ENCODE results near the gene MCM3AP. TPM values are rescaled to one million over a fixed set of nuclear protein-coding genes. Genes with fewer than 3 reads are reported as not detected.

The MCM3AP gene
- total RNA-seq, 1 experiment from 2014 or later: 128 TPM

GRCh38 chr21:46199436-46200373 is 85.7 kb downstream of the MCM3AP start:
- TF ChIP-seq, protein P1, sequence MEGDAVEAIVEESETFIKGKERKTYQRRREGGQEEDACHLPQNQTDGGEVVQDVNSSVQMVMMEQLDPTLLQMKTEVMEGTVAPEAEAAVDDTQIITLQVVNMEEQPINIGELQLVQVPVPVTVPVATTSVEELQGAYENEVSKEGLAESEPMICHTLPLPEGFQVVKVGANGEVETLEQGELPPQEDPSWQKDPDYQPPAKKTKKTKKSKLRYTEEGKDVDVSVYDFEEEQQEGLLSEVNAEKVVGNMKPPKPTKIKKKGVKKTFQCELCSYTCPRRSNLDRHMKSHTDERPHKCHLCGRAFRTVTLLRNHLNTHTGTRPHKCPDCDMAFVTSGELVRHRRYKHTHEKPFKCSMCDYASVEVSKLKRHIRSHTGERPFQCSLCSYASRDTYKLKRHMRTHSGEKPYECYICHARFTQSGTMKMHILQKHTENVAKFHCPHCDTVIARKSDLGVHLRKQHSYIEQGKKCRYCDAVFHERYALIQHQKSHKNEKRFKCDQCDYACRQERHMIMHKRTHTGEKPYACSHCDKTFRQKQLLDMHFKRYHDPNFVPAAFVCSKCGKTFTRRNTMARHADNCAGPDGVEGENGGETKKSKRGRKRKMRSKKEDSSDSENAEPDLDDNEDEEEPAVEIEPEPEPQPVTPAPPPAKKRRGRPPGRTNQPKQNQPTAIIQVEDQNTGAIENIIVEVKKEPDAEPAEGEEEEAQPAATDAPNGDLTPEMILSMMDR (IDR thresholded peaks at IDR 0.05; ENCODE audit: unreplicated experiment): no peak
- DNase-seq (ENCODE audit: unreplicated experiment): no peak
- Mint-ChIP-seq H3K9me3 (ENCODE audit: unreplicated experiment) (no peaks in the 10 kb centered on the region), H3K27ac (ENCODE audit: low read depth, unreplicated experiment) (no peak overlapping the region), H3K36me3 (ENCODE audit: insufficient read depth, unreplicated experiment) (peaks cover 81% of the 10 kb centered on the region), H3K27me3 (ENCODE audit: insufficient read depth, unreplicated experiment) (no peaks in the 10 kb centered on the region), H3K4me3 (ENCODE audit: unreplicated experiment) (no peak overlapping the region), H3K4me1 (ENCODE audit: insufficient read depth, unreplicated experiment) (no peaks in the 10 kb centered on the region)
- BruUV-seq (replicated peaks): no TSS peak
- intact Hi-C loops (cut with micrococcal nuclease): no loop called here
- CTCF ChIA-PET: no interaction called here
- POLR2A ChIA-PET: interaction anchor here (0.6 to 0.7 kb wide), 2 partner anchors 33 to 37 kb away, joined by 3 read pairs; no protein-coding TSS in a partner anchor

DNA sequence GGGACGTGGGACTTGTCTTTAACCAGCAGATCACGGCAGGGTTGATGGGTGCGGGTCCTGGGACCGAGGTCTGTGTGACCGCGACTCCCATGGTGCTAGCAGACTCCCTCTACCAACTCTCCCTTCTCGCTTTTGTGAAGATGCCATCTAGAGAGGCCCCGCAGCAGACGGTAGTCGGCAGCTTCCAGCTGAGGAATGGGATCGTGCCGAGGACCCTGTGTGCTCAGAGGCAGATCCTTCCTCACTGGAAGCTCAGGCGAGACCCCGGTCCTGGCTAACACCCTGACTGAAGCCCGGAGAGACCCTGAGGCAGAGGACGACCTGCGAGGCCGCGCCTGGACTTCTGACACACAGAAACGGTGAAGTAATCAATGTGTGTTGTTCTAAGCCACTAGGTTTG is 88.7 kb downstream of the MCM3AP start:
- TF ChIP-seq, protein P1 (IDR thresholded peaks at IDR 0.05; ENCODE audit: unreplicated experiment): no peak
- Mint-ChIP-seq H3K27ac (ENCODE audit: low read depth, unreplicated experiment) (no peak overlapping the region), H3K4me1 (ENCODE audit: insufficient read depth, unreplicated experiment) (no peaks in the 10 kb centered on the region), H3K36me3 (ENCODE audit: insufficient read depth, unreplicated experiment) (peaks cover 72% of the 10 kb centered on the region), H3K27me3 (ENCODE audit: insufficient read depth, unreplicated experiment) (no peaks in the 10 kb centered on the region), H3K4me3 (ENCODE audit: unreplicated experiment) (no peak overlapping the region), H3K9me3 (ENCODE audit: unreplicated experiment) (no peaks in the 10 kb centered on the region)
- intact Hi-C loops (cut with micrococcal nuclease): no loop called here
- DNase-seq (ENCODE audit: unreplicated experiment): no peak
- POLR2A ChIA-PET: interaction anchor here (1.9 kb wide), 1 partner anchor 10 kb away, joined by 4 read pairs; no protein-coding TSS in a partner anchor
- CTCF ChIA-PET: no interaction called here
- no TSS peak for BruUV-seq (replicated peaks)

DNA sequence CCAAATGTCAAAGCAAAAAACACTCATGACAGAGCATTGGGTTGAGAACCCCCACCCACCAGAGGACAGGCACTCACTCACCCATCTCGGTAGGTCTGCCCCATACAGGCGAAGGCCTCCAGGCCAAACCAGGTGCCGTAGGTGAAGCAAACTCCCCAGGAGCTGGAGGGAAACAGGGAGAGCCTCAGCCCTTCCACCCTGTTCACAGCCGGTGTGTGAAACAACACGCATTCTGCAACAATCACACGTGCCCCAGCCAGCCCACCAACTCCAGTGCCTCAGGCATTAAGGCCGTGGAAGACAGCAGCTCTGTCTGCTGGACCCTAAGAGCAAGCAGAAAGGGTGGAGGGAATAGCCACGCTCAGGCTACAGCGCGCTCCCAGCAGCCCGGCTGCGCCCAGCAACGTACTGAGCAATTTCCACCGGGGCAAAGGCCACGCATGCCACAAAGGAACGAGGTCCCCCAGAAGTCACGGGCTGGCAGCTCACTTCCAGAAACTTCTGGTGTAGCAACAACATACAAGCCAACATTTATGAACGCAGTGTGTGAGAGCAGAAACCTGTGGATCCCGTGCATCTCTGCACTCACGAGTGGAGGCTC is 89.7 kb downstream of the MCM3AP start:
- no peaks in the 10 kb centered on the region for H3K27me3 Mint-ChIP-seq (ENCODE audit: insufficient read depth, unreplicated experiment)
- no peak for DNase-seq (ENCODE audit: unreplicated experiment)
- ChIA-PET CTCF (no interaction called here), POLR2A (no interaction called here)
- no peak overlapping the region for H3K27ac Mint-ChIP-seq (ENCODE audit: low read depth, unreplicated experiment)
- TF ChIP-seq, protein P1 (IDR thresholded peaks at IDR 0.05; ENCODE audit: unreplicated experiment): no peak
- H3K9me3 Mint-ChIP-seq (ENCODE audit: unreplicated experiment): no peaks in the 10 kb centered on the region
- H3K36me3 Mint-ChIP-seq (ENCODE audit: insufficient read depth, unreplicated experiment): peaks cover 68% of the 10 kb centered on the region
- intact Hi-C loops (cut with micrococcal nuclease): no loop called here
- BruUV-seq (replicated peaks): no TSS peak
- no peak overlapping the region for H3K4me3 Mint-ChIP-seq (ENCODE audit: unreplicated experiment)
- peaks cover 7% of the 10 kb centered on the region for H3K4me1 Mint-ChIP-seq (ENCODE audit: insufficient read depth, unreplicated experiment)
